Stimulated activated CD4-positive, alpha-beta T cell treated with anti-CD3 and anti-CD28 coated beads, Interleukin-4, amount 100 ng/mL, for 4 hours (primary cell): ENCODE measurements around the gene AMER1.

Experiments used
- DNase-seq, 2 experiments: peaks; one replicate each; pipeline ENCODE4 v3.0.0-alpha.2; 2020

AMER1 gene

GRCh38 chrX:64182208-64182607 is 23.3 kb downstream of the AMER1 start:
- DNase-seq: no peak

- DNase-seq: no peak
Measured at GRCh38 chrX:64176876-64177275, 28.6 kb downstream of the AMER1 start.

GRCh38 chrX:64169988-64170387 is 35.5 kb downstream of the AMER1 start:
- no peak for DNase-seq

GRCh38 chrX:64152857-64153256 is 52.7 kb downstream of the AMER1 start:
- no peak for DNase-seq

- no peak for DNase-seq
Measured at GRCh38 chrX:64151911-64152310, 53.6 kb downstream of the AMER1 start.

- DNase-seq: no peak
Measured at GRCh38 chrX:64150775-64151174, 54.7 kb downstream of the AMER1 start.
